WERI-Rb-1 (cell line): Measurements from ENCODE around the gene MLC1.

Source experiments
- DNase-seq: peaks from one replicate; pipeline ENCODE4 v3.0.0-alpha.2; 2020
- H3K27ac ChIP-seq: fragments of 250-450 bp; sonication (Bioruptor Pico); 2 replicates; pipeline ENCODE4 v1.5.1; 2020; ENCODE audit warnings: mild to moderate bottlenecking, moderate library complexity
- H3K27me3 ChIP-seq: fragments of 250-450 bp; sonication (Bioruptor Pico); 2 replicates; pipeline ENCODE4 v1.5.1; 2021; ENCODE audit warnings: mild to moderate bottlenecking, low read depth, moderate library complexity; ENCODE audit not compliant: insufficient read depth, severe bottlenecking
- H3K36me3 ChIP-seq: fragments of 250-450 bp; sonication (Bioruptor Pico); 2 replicates; pipeline ENCODE4 v1.5.1; 2020; ENCODE audit warnings: mild to moderate bottlenecking, moderate library complexity
- H3K4me3 ChIP-seq: 2 replicates; pipeline ENCODE4 v1.5.1; 2011; ENCODE audit warnings: low read depth, mild to moderate bottlenecking, control low read depth, low read length
- H3K9me3 ChIP-seq: fragments of 250-450 bp; sonication (Bioruptor Pico); 2 replicates; pipeline ENCODE4 v1.5.1; 2021; ENCODE audit warnings: mild to moderate bottlenecking, moderate library complexity; ENCODE audit not compliant: severe bottlenecking
- CTCF ChIP-seq: IDR thresholded peaks from 2 replicates; pipeline ENCODE4 v1.5.1; 2011; ENCODE audit warnings: low read depth, mild to moderate bottlenecking, control low read depth, inconsistent platforms, low read length

MLC1 gene

GRCh38 chr22:50070366-50070765, 14.9 kb downstream of the MLC1 start:
- no peaks in the 10 kb centered on the region for H3K27me3 ChIP-seq
- no peak overlapping the region for H3K4me3 ChIP-seq
- TF ChIP-seq CTCF, result no peak
- DNase-seq, result no peak
- no peak overlapping the region for H3K27ac ChIP-seq
- H3K36me3 ChIP-seq, result no peaks in the 10 kb centered on the region
- H3K9me3 ChIP-seq, result no peaks in the 10 kb centered on the region

GRCh38 chr22:50068096-50068495, 17.1 kb downstream of the MLC1 start:
- no peaks in the 10 kb centered on the region for H3K9me3 ChIP-seq
- no peak overlapping the region for H3K27ac ChIP-seq
- H3K4me3 ChIP-seq, result no peak overlapping the region
- no peak for TF ChIP-seq CTCF
- H3K27me3 ChIP-seq, result no peaks in the 10 kb centered on the region
- no peaks in the 10 kb centered on the region for H3K36me3 ChIP-seq
- DNase-seq, result no peak

- Histone ChIP-seq H3K27me3 (no peaks in the 10 kb centered on the region), H3K36me3 (no peaks in the 10 kb centered on the region), H3K27ac (no peak overlapping the region), H3K9me3 (no peaks in the 10 kb centered on the region), H3K4me3 (no peak overlapping the region)
- DNase-seq, result no peak
- TF ChIP-seq CTCF, result no peak
These were observed 18.0 kb downstream of the MLC1 start for GRCh38 chr22:50067244-50067643.

GRCh38 chr22:50064453-50064852, 20.8 kb downstream of the MLC1 start:
- no peak overlapping the region for H3K27ac ChIP-seq
- no peak for DNase-seq
- TF ChIP-seq CTCF, result no peak
- H3K36me3 ChIP-seq, result no peaks in the 10 kb centered on the region
- H3K9me3 ChIP-seq, result no peaks in the 10 kb centered on the region
- H3K4me3 ChIP-seq, result no peak overlapping the region
- H3K27me3 ChIP-seq, result no peaks in the 10 kb centered on the region

- H3K36me3 ChIP-seq, result no peaks in the 10 kb centered on the region
- no peak overlapping the region for H3K27ac ChIP-seq
- no peak overlapping the region for H3K4me3 ChIP-seq
- no peak for DNase-seq
- H3K27me3 ChIP-seq, result no peaks in the 10 kb centered on the region
- no peak for TF ChIP-seq CTCF
- no peaks in the 10 kb centered on the region for H3K9me3 ChIP-seq
These were observed 21.4 kb downstream of the MLC1 start for GRCh38 chr22:50063589-50064393.
